Activated T-cell treated with anti-CD3 and anti-CD28 coated beads, Interleukin-2, amount 50 U/mL, for 48 hours (primary cell): ENCODE measurements around the gene MYO1F.
"Not testable (repeated sequence)": the region's sequence is repeated elsewhere in the genome, so short reads cannot be mapped to it uniquely, and the experiment has no call there.

Experiments
- DNase-seq, 2 experiments: peaks; one replicate each; pipeline ENCODE4 v3.0.0-alpha.2; 2020

MYO1F gene

DNA sequence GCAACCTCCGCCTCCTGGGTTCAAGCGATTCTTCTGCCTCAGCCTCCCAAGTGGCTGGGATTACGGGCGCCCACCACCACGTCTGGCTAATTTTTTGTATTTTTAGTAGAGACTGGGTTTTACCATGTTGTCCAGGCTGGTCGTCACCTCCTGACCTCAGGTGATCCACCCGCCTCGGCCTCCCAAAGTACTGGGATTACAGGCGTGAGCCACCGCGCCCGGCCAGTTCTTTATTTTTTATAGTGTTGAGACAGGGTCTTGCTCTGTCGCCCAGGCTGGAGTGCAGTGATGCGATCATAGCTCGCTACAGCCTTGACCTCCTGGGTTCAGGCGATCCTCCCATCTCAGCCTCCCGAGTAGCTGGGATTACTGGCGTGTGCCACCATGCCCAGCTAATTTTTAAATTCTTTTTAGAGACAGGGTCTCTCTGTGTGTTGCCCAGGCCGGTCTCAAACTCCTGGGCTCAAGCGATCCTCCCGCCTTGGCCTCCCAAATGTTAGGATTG is 62.7 kb downstream of the MYO1F start:
- not testable (repeated sequence) for DNase-seq

- peak; percentile 98 to 99 for DNase-seq
Measured at GRCh38 chr19:8513687-8514504, 63.3 kb downstream of the MYO1F start, which contains the start of gene ZNF414. TSS of gene ZNF414 (minus strand) at chr19:8514167. CDS start at chr19:8514046, 121 bp downstream.

GRCh38 chr19:8513036-8513686 is 64.1 kb downstream of the MYO1F start:
- no peak for DNase-seq

- DNase-seq, result peak; percentile 63 to 67
Measured at GRCh38 chr19:8512115-8512967, 64.9 kb downstream of the MYO1F start.

- DNase-seq, result no peak
Measured at GRCh38 chr19:8511573-8512101, 65.6 kb downstream of the MYO1F start.

GRCh38 chr19:8510589-8511115 is 66.6 kb downstream of the MYO1F start:
- DNase-seq, result no peak

DNA sequence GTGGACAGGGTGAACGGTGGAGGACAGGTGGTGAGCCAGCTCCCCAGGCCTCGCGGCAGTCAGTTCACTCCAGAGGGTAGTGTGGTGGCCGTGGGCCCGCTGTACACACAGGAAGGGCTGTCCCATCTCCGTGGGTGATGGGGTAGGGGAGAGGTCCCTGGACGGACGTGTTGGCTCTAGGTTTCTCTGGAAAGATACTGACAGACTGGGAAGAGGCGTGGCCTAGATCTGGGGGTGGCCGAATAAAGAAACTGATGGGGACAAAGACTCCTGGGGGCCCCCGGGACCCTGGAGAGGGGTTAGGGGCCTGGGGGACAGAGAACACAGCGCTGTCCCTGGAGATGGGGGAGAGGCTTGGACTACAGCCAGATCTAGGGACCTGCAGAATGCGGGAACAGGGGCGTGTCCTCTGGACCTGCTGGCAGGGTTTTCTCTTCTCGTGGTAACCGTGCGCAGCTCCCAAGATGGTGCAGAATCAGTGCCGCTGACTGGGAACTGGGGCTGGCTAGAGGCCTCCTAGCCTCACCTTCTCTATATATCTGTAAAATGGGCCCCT is 70.8 kb downstream of the MYO1F start:
- no peak for DNase-seq

GRCh38 chr19:8505680-8506401 is 71.4 kb downstream of the MYO1F start:
- peak; percentile 89 to 90 for DNase-seq

DNA sequence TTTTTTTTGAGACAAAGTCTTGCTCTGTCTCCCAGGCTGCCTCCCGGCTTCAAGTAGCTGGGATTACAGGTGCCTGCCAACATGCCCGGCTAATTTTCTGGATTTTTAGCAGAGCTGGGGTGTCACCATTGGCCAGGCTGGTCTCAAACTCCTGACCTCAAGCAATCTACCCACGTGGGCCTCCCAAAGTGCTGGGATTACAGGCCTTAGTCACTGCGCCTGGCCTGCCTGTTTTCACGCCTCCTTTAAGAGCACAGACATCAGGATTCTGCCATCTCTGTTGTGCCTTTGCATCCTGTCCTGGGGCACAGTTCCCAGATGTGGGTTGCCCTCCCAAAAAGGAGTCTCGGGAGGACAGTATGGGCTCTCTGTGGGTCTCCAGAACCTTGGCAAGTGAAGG is 72.3 kb downstream of the MYO1F start:
- no peak for DNase-seq

- DNase-seq, result no peak
Measured at GRCh38 chr19:8504171-8504570, 73.1 kb downstream of the MYO1F start.

GRCh38 chr19:8503510-8503909 is 73.7 kb downstream of the MYO1F start:
- DNase-seq, result no peak

- no peak for DNase-seq
Measured at GRCh38 chr19:8501981-8502380, 75.3 kb downstream of the MYO1F start.

DNA sequence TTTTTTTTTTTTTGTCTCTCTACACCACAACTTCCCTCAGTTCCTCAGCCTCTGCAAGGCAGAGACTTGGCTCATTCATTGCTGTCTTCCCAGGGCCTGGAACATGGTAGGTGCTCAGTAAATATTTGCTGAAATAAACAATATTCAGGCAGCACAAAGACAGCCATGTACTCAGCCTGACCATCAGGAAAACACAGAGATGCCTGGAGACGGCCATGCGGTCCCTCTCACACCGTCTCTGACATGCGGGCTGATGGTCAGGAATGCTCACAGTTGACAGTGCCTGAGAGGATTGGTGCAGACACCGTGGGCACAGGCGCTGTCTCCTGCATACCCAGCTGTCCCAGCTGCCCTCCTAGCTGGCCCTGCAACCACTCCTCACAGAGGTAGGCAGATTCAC is 75.7 kb downstream of the MYO1F start:
- no peak for DNase-seq

GRCh38 chr19:8500158-8500557 is 77.1 kb downstream of the MYO1F start:
- DNase-seq, result no peak

GRCh38 chr19:8499048-8499833 is 78.0 kb downstream of the MYO1F start:
- DNase-seq, result no peak

GRCh38 chr19:8498295-8498694 is 78.9 kb downstream of the MYO1F start:
- no peak for DNase-seq

GRCh38 chr19:8494158-8494557 is 83.1 kb downstream of the MYO1F start:
- DNase-seq, result no peak

DNA sequence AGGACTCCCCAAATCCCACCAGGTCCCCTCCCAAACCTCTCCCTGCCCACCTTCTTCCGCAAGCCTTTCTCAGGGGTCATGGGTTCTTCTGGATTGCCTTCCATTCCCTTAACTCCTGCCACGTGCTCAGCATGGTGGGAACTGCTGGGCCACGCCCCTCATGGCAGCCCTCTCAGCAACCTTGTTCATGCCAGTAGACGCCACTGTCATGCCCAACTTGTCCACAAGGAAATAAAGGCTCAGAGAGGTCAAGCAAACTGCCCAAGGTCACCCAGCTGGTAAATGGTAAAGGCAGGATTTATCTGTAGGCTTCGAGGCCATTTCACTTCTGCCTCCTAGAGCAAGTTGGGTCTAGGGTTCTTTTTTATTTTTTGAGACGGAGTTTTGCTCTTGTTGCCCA is 85.7 kb downstream of the MYO1F start:
- no peak for DNase-seq

DNA sequence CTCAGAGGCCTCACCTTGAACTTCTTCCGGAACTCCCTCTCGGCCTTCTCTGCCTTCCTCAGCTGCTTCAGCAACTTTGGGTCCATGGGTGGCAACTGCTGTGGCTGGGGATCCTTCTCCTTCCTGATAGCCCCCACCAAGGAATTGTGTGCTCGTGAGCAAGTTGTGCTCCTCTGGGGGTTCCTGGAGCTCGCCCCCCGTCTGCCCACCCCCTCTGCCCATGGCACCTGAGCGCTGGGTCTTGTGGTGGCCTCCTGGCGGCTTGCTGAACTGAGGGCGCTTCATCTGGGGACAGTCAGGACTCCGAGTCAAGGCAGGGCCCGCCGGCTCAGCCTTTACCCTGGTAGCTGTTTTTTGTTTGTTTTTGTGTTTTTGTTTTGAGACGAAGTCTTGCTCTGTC is 86.4 kb downstream of the MYO1F start:
- no peak for DNase-seq

GRCh38 chr19:8490395-8490760 is 86.9 kb downstream of the MYO1F start:
- DNase-seq, result no peak
